IMR-90 (cell line): ENCODE data around the gene ARHGEF16. TPM values are rescaled to one million over a fixed set of nuclear protein-coding genes. Genes with fewer than 3 reads are reported as not detected.

ENCODE experiments used
- ATAC-seq: fragments of 200-7000 bp; cut with Tn5 transposase; 2 replicates; pipeline ENCODE4 v1.9.1; 2020; ENCODE audit warnings: low read depth, mild to moderate bottlenecking, moderate library complexity
- BruUV-seq: library from RNA; stranded (reverse); fragments of 400-500 nt; replicated peaks from 2 replicates; lab custom pipeline; 2021; lab: Mats Ljungman, UMichigan
- CTCF ChIA-PET: fragments of 300-600 bp; formaldehyde crosslinking; extraction: SDS; loops from one replicate; lab custom pipeline; 2021; ENCODE audit warnings: antibody characterized with exemption; lab: Yijun Ruan, JAX
- POLR2A ChIA-PET: fragments of 300-600 bp; sonication (Branson Sonifier 250); formaldehyde crosslinking; loops from one replicate; lab custom pipeline; 2022; ENCODE audit warnings: antibody characterized with exemption; ENCODE audit not compliant: unreplicated experiment; lab: Charles Lee
- DNase-seq: peaks from one replicate; pipeline ENCODE4 v3.0.0; 2013
- H2AFZ ChIP-seq: replicated peaks from 2 replicates; pipeline ENCODE3; 2013; ENCODE audit warnings: low read length, mild to moderate bottlenecking; ENCODE audit not compliant: poor library complexity
- H2AK5ac ChIP-seq: 2 replicates; pipeline ENCODE4 v1.6.1; 2013; ENCODE audit warnings: low read depth, low read length, inconsistent platforms
- H2AK9ac ChIP-seq: replicated peaks from 2 replicates; pipeline ENCODE3; 2013; ENCODE audit warnings: mild to moderate bottlenecking, low read depth, low read length, moderate library complexity; ENCODE audit not compliant: poor library complexity
- H2BK120ac ChIP-seq: 2 replicates; pipeline ENCODE4 v1.6.1; 2013; ENCODE audit warnings: low read depth, low read length, inconsistent platforms
- H2BK15ac ChIP-seq: 3 replicates; pipeline ENCODE4 v1.6.1; 2013; ENCODE audit warnings: low read depth, low read length, inconsistent platforms
- H2BK20ac ChIP-seq: 2 replicates; pipeline ENCODE4 v1.6.1; 2013; ENCODE audit warnings: low read depth, mild to moderate bottlenecking, inconsistent platforms, low read length, moderate library complexity
- H2BK5ac ChIP-seq: 2 replicates; pipeline ENCODE4 v1.6.1; 2013; ENCODE audit warnings: mild to moderate bottlenecking, low read depth, low read length, inconsistent platforms; ENCODE audit not compliant: poor library complexity, severe bottlenecking
- H3K14ac ChIP-seq: replicated peaks from 2 replicates; pipeline ENCODE4 v1.6.1; 2013; ENCODE audit warnings: low read depth, low read length, inconsistent platforms
- H3K18ac ChIP-seq: 2 replicates; pipeline ENCODE4 v1.6.1; 2013; ENCODE audit warnings: low read depth, low read length, control low read depth
- H3K23ac ChIP-seq: 2 replicates; pipeline ENCODE4 v1.6.1; 2013; ENCODE audit warnings: low read depth, low read length, inconsistent platforms
- H3K27ac ChIP-seq: 2 replicates; pipeline ENCODE4 v1.5.1; 2013; ENCODE audit warnings: mild to moderate bottlenecking, control low read depth, low read length; ENCODE audit not compliant: insufficient read depth
- H3K27me3 ChIP-seq: 2 replicates; pipeline ENCODE4 v1.6.1; 2013; ENCODE audit warnings: low read length; ENCODE audit not compliant: control insufficient read depth, insufficient read depth
- H3K36me3 ChIP-seq: 2 replicates; pipeline ENCODE4 v1.6.1; 2013; ENCODE audit warnings: low read length, mixed read lengths; ENCODE audit not compliant: control insufficient read depth, insufficient read depth
- H3K4ac ChIP-seq: 2 replicates; pipeline ENCODE4 v1.6.1; 2013; ENCODE audit warnings: low read depth, low read length, inconsistent platforms
- H3K4me1 ChIP-seq: 2 replicates; pipeline ENCODE4 v1.6.1; 2013; ENCODE audit warnings: low read length, mixed read lengths; ENCODE audit not compliant: control insufficient read depth, insufficient read depth
- H3K4me2 ChIP-seq: 2 replicates; pipeline ENCODE4 v1.6.1; 2013; ENCODE audit warnings: low read depth, mild to moderate bottlenecking, control low read depth, low read length, moderate library complexity
- H3K4me3 ChIP-seq: 2 replicates; pipeline ENCODE4 v1.5.1; 2013; ENCODE audit warnings: low read depth, mild to moderate bottlenecking, control low read depth, low read length, moderate library complexity; ENCODE audit not compliant: insufficient read depth
- H3K56ac ChIP-seq: 2 replicates; pipeline ENCODE4 v1.6.1; 2013; ENCODE audit warnings: low read length, inconsistent platforms; ENCODE audit not compliant: insufficient read depth; ENCODE audit errors: extremely low read depth
- H3K79me1 ChIP-seq, 2 experiments: 2 replicates each; pipeline ENCODE4 v1.6.1; 2013; ENCODE audit warnings: low read length in 2 of 2, inconsistent platforms in 1 of 2, low read depth in 1 of 2
- H3K9ac ChIP-seq: 2 replicates; pipeline ENCODE4 v1.6.1; 2013; ENCODE audit warnings: low read depth, low read length, control low read depth
- H3K9me1 ChIP-seq: 2 replicates; pipeline ENCODE4 v1.6.1; 2013; ENCODE audit warnings: low read length, inconsistent platforms; ENCODE audit not compliant: insufficient read depth
- H3K9me3 ChIP-seq: 2 replicates; pipeline ENCODE4 v1.6.1; 2013; ENCODE audit warnings: low read length; ENCODE audit not compliant: control insufficient read depth, insufficient read depth
- H4K20me1 ChIP-seq: 2 replicates; pipeline ENCODE4 v1.6.1; 2013; ENCODE audit warnings: low read length, inconsistent platforms; ENCODE audit not compliant: insufficient read depth
- H4K5ac ChIP-seq: 2 replicates; pipeline ENCODE4 v1.6.1; 2013; ENCODE audit warnings: mild to moderate bottlenecking, low read depth, low read length, control low read depth
- H4K8ac ChIP-seq, 2 experiments: 2 replicates each; pipeline ENCODE4 v1.6.1; 2013; ENCODE audit warnings: low read depth in 2 of 2, low read length in 2 of 2, control low read depth in 1 of 2, inconsistent platforms in 1 of 2
- H4K91ac ChIP-seq: 2 replicates; pipeline ENCODE4 v1.6.1; 2013; ENCODE audit warnings: low read depth, low read length, inconsistent platforms; ENCODE audit not compliant: insufficient read depth
- BHLHE40 ChIP-seq: fragments of 150-350 bp; IDR thresholded peaks from 2 replicates; pipeline ENCODE4 v1.6.1; 2016; ENCODE audit warnings: mild to moderate bottlenecking, low read depth, low read length
- CEBPB ChIP-seq: IDR thresholded peaks from 2 replicates; pipeline ENCODE4 v1.6.1; 2012; ENCODE audit warnings: low read depth, low read length, improper control_type of control experiment
- CHD1 ChIP-seq: IDR thresholded peaks from 2 replicates; pipeline ENCODE4 v1.6.1; 2012; ENCODE audit warnings: low read depth, low read length, improper control_type of control experiment
- CTCF ChIP-seq: conservative IDR thresholded peaks from 2 replicates; pipeline ENCODE4 v1.5.1; 2012; ENCODE audit warnings: mild to moderate bottlenecking, low read depth, low read length, improper control_type of control experiment
- ELK1 ChIP-seq: fragments of 150-350 bp; IDR thresholded peaks from 2 replicates; pipeline ENCODE4 v1.6.1; 2016; ENCODE audit warnings: low read depth, mild to moderate bottlenecking, low read length, moderate library complexity, borderline replicate concordance
- FOS ChIP-seq: fragments of 150-350 bp; IDR thresholded peaks from 2 replicates; pipeline ENCODE4 v1.6.1; 2016; ENCODE audit warnings: low read depth, low read length
- MAFK ChIP-seq: IDR thresholded peaks from 2 replicates; pipeline ENCODE4 v1.6.1; 2012; ENCODE audit warnings: low read depth, low read length, improper control_type of control experiment
- MAZ ChIP-seq: IDR thresholded peaks from 2 replicates; pipeline ENCODE4 v1.6.1; 2012; ENCODE audit warnings: low read depth, mild to moderate bottlenecking, low read length, improper control_type of control experiment, moderate library complexity, borderline replicate concordance
- MXI1 ChIP-seq: IDR thresholded peaks from 2 replicates; pipeline ENCODE4 v1.6.1; 2012; ENCODE audit warnings: low read depth, mild to moderate bottlenecking, low read length, moderate library complexity, borderline replicate concordance
- NFE2L2 ChIP-seq: fragments of 150-350 bp; IDR thresholded peaks from 2 replicates; pipeline ENCODE4 v1.6.1; 2016; ENCODE audit warnings: low read depth, mild to moderate bottlenecking, low read length
- POLR2A ChIP-seq: IDR thresholded peaks from 2 replicates; pipeline ENCODE4 v1.6.1; 2012; ENCODE audit warnings: mild to moderate bottlenecking, low read depth, low read length
- RAD21 ChIP-seq: IDR thresholded peaks from 2 replicates; pipeline ENCODE4 v1.6.1; 2012; ENCODE audit warnings: low read length, improper control_type of control experiment
- RCOR1 ChIP-seq: IDR thresholded peaks from 2 replicates; pipeline ENCODE4 v1.6.1; 2012; ENCODE audit warnings: mild to moderate bottlenecking, low read length, improper control_type of control experiment; ENCODE audit not compliant: insufficient replicate concordance
- RFX5 ChIP-seq: IDR thresholded peaks from 2 replicates; pipeline ENCODE4 v1.8.0; 2012; ENCODE audit warnings: low read depth, mild to moderate bottlenecking, low read length, moderate library complexity
- SMC3 ChIP-seq: fragments of 150-350 bp; IDR thresholded peaks from 2 replicates; pipeline ENCODE4 v1.6.1; 2016; ENCODE audit warnings: low read depth, mild to moderate bottlenecking, antibody characterized with exemption, low read length, moderate library complexity
- WGBS, 2 experiments: methylation state at CpG; one replicate each; pipeline versions ENCODE4 v1.1.5 to v1.1.7; 2013; ENCODE audit warnings: missing lambda C conversion rate in 2 of 2; ENCODE audit not compliant: insufficient read length in 1 of 2; ENCODE audit errors: extremely low coverage in 2 of 2; 5-methylcytosine and 5-hydroxymethylcytosine counted together
- dilution Hi-C: fragments of 300-500 bp; cut with HindIII; formaldehyde crosslinking; loops from one replicate; pipeline ENCODE4 v1.14.3; 2018; ENCODE audit warnings: low sequenced_read_pairs; ENCODE audit not compliant: unreplicated experiment
- in situ Hi-C: fragments of 300-500 bp; cut with MboI; formaldehyde crosslinking; loops from 3 replicates; pipeline ENCODE4 v1.14.3; 2019; ENCODE audit warnings: low sequenced_read_pairs, inconsistent platforms, mixed read lengths
- intact Hi-C: fragments of 100-400 bp; cut with micrococcal nuclease; formaldehyde crosslinking; loops from 2 replicates; pipeline ENCODE4 v1.10.0; 2022
- polyA plus RNA-seq, 3 experiments: library from polyadenylated mRNA; depleted of rRNA; stranded (reverse); fragments of >200 nt; gene quantifications; 2 replicates each; pipeline ENCODE4 v1.2.3, GENCODE V29; 2012; ENCODE audit warnings: low replicate concordance in 1 of 3
- total RNA-seq: library from RNA; depleted of rRNA; stranded (reverse); fragments of >200 nt; gene quantifications from 2 replicates; pipeline ENCODE4 v1.2.3, GENCODE V29; 2012
- TF ChIP-seq, protein P1 (sequence below): fragments of 150-350 bp; IDR thresholded peaks from 2 replicates; pipeline ENCODE4 v1.6.1; 2017; ENCODE audit warnings: mild to moderate bottlenecking, antibody characterized with exemption, low read length, low read depth

ARHGEF16 gene
- total and polyA plus RNA-seq, 2 of the 4 experiments (the other 2 are of a cell fraction), result 0.18 to 0.39 TPM

- in situ Hi-C loops, result no loop called here
- Histone ChIP-seq H3K23ac (no peak overlapping the region), H3K4me2 (no peak overlapping the region), H3K27me3 (peaks cover 2% of the 10 kb centered on the region; the same call in 1 of the 2 replicates), H3K9ac (no peak overlapping the region), H3K4ac (no peak overlapping the region), H2AK5ac (no peak overlapping the region), H3K36me3 (no peaks in the 10 kb centered on the region), H4K5ac (no peak overlapping the region), H3K56ac (no peak overlapping the region), H3K14ac (no peak overlapping the region), H2BK15ac (no peak overlapping the region), H2BK20ac (no peak overlapping the region), H4K20me1 (no peaks in the 10 kb centered on the region), H3K4me1 (no peaks in the 10 kb centered on the region), H4K91ac (no peak overlapping the region), H3K18ac (no peak overlapping the region), H3K4me3 (no peak overlapping the region), H3K27ac (no peak overlapping the region), H4K8ac (no peak overlapping the region), H3K9me3 (no peaks in the 10 kb centered on the region), H2AFZ (no peak overlapping the region), H2BK5ac (no peak overlapping the region), H3K79me1 (no peaks in the 10 kb centered on the region), H2AK9ac (no peak overlapping the region), H3K9me1 (no peaks in the 10 kb centered on the region), H2BK120ac (no peak overlapping the region)
- BruUV-seq, result no TSS peak
- POLR2A ChIA-PET, result no interaction called here
- intact Hi-C loops, result no loop called here
- WGBS, 2 experiments, result 70% methylated on average over 2 of the region's 16 CpGs; no CpG with 5 or more reads in 1 of the 2 experiments
- ATAC-seq (no peak), DNase-seq (no peak)
- CTCF ChIA-PET, result no interaction called here
- TF ChIP-seq MXI1 (no peak), RAD21 (no peak), ELK1 (no peak), CHD1 (no peak), BHLHE40 (no peak), MAZ (no peak), RFX5 (no peak), FOS (no peak), NFE2L2 (no peak), SMC3 (no peak), RCOR1 (no peak), MAFK (no peak), CTCF (no peak), CEBPB (no peak), POLR2A (no peak)
- TF ChIP-seq, protein P1, sequence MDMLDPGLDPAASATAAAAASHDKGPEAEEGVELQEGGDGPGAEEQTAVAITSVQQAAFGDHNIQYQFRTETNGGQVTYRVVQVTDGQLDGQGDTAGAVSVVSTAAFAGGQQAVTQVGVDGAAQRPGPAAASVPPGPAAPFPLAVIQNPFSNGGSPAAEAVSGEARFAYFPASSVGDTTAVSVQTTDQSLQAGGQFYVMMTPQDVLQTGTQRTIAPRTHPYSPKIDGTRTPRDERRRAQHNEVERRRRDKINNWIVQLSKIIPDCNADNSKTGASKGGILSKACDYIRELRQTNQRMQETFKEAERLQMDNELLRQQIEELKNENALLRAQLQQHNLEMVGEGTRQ, result no peak
- dilution Hi-C loops, result no loop called here
Observed at GRCh38 chr1:3429766-3430165, 24.7 kb upstream of the ARHGEF16 start.
